GM12878 (cell line): Measurements from ENCODE around the gene BACE1-AS. TPM values are rescaled to one million over a fixed set of nuclear protein-coding genes. Genes with fewer than 3 reads are reported as not detected.

Experiments used
- CBX5 ChIP-seq: sonication (generic); IDR thresholded peaks from 2 replicates; pipeline ENCODE4 v1.6.1; 2016; ENCODE audit warnings: low read depth, moderate library complexity, mild to moderate bottlenecking, inconsistent platforms
- DPF2 ChIP-seq: fragments of 450-650 bp; IDR thresholded peaks from 2 replicates; pipeline ENCODE4 v1.6.1; 2017; ENCODE audit warnings: mild to moderate bottlenecking
- NFYB ChIP-seq: IDR thresholded peaks from 2 replicates; pipeline ENCODE4 v1.6.1; 2011; ENCODE audit warnings: low read depth, mild to moderate bottlenecking, low read length, improper control_type of control experiment, moderate library complexity; ENCODE audit not compliant: insufficient read depth
- NRF1 ChIP-seq: conservative IDR thresholded peaks from 2 replicates; pipeline ENCODE4 v1.6.1; 2011; ENCODE audit warnings: mild to moderate bottlenecking, low read depth, low read length, improper control_type of control experiment
- PAX5 ChIP-seq: IDR thresholded peaks from 2 replicates; pipeline ENCODE4 v1.6.1; 2011; ENCODE audit warnings: low read depth, low read length, borderline replicate concordance
- POLR2A ChIP-seq: IDR thresholded peaks from 2 replicates; pipeline ENCODE4 v1.6.1; 2011; ENCODE audit warnings: low read depth, mild to moderate bottlenecking, low read length
- SREBF1 ChIP-seq: IDR thresholded peaks from 2 replicates; pipeline ENCODE4 v1.6.1; 2012; ENCODE audit warnings: mild to moderate bottlenecking, low read length
- polyA plus RNA-seq, 11 experiments: library from polyadenylated mRNA; depleted of rRNA in 4 of 11; unstranded in 6 of 11; stranded (reverse) in 5 of 11; fragments of >200 nt; fragmentation: Nextera tagmentation in 4 of 11; fragmentation: Illumina TruSeq in 1 of 11; extraction: Ambion mirVana in 4 of 11; extraction: Trizol in 1 of 11; gene quantifications; 1 replicate in 1 of 11; 2 replicates in 10 of 11; pipeline versions ENCODE4 v1.2.1 to v1.2.3, GENCODE V29; 2011 to 2016; ENCODE audit warnings: inconsistent platforms in 2 of 11, missing spikeins in 2 of 11, low read depth in 1 of 11
- total RNA-seq, 4 experiments: library from RNA; depleted of rRNA in 3 of 4; stranded (reverse); fragments of >200 nt in 3 of 4; fragmentation: Illumina TruSeq in 1 of 4; extraction: Trizol in 1 of 4; gene quantifications; 2 replicates each; pipeline versions ENCODE4 v1.2.1 to v1.2.3, GENCODE V29; 2013 to 2021
- TF ChIP-seq, protein P1 (sequence below): fragments of 450-650 bp; IDR thresholded peaks from 2 replicates; pipeline ENCODE4 v1.6.1; 2018; ENCODE audit warnings: mild to moderate bottlenecking, low read depth, moderate library complexity; ENCODE audit not compliant: partially characterized antibody
- TF ChIP-seq, protein P2 (sequence below): fragments of 450-650 bp; formaldehyde crosslinking; IDR thresholded peaks from 2 replicates; pipeline ENCODE4 v1.4.0; 2022; ENCODE audit warnings: mild to moderate bottlenecking, moderate library complexity
- TF ChIP-seq, protein P3 (sequence below): fragments of 450-650 bp; formaldehyde crosslinking; IDR thresholded peaks from 2 replicates; pipeline ENCODE4 v1.5.0; 2022; ENCODE audit warnings: mild to moderate bottlenecking, missing genetic modification characterization

The BACE1-AS gene
- total and polyA plus RNA-seq, 10 of the 15 experiments (the other 5 are each of a cell fraction or from before 2014, with no cell fraction given): 2.0 to 6.7 (median 3.9) TPM

DNA sequence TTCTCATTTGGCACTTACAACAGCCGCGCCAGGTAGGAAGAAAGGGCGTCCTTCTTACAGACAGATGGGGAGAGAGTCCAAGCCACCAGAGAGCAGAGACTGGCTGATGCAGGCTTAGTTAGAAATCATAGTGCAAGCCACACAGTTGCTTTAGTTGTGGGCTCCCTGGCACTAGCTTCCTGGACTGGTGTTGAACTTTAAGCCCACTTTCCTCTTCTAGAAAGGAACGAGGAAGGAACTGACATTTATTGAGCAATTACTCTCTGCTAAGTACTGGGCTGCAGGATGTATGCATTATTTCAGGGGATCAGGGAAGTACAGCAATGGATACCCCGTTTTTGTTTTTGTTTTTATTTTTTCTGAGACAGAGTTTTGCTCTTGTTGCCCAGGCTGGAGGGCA, 21.9 kb downstream of the BACE1-AS start (continued):
- TF ChIP-seq, protein P1, sequence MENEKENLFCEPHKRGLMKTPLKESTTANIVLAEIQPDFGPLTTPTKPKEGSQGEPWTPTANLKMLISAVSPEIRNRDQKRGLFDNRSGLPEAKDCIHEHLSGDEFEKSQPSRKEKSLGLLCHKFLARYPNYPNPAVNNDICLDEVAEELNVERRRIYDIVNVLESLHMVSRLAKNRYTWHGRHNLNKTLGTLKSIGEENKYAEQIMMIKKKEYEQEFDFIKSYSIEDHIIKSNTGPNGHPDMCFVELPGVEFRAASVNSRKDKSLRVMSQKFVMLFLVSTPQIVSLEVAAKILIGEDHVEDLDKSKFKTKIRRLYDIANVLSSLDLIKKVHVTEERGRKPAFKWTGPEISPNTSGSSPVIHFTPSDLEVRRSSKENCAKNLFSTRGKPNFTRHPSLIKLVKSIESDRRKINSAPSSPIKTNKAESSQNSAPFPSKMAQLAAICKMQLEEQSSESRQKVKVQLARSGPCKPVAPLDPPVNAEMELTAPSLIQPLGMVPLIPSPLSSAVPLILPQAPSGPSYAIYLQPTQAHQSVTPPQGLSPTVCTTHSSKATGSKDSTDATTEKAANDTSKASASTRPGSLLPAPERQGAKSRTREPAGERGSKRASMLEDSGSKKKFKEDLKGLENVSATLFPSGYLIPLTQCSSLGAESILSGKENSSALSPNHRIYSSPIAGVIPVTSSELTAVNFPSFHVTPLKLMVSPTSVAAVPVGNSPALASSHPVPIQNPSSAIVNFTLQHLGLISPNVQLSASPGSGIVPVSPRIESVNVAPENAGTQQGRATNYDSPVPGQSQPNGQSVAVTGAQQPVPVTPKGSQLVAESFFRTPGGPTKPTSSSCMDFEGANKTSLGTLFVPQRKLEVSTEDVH: no peak
- TF ChIP-seq, protein P2, sequence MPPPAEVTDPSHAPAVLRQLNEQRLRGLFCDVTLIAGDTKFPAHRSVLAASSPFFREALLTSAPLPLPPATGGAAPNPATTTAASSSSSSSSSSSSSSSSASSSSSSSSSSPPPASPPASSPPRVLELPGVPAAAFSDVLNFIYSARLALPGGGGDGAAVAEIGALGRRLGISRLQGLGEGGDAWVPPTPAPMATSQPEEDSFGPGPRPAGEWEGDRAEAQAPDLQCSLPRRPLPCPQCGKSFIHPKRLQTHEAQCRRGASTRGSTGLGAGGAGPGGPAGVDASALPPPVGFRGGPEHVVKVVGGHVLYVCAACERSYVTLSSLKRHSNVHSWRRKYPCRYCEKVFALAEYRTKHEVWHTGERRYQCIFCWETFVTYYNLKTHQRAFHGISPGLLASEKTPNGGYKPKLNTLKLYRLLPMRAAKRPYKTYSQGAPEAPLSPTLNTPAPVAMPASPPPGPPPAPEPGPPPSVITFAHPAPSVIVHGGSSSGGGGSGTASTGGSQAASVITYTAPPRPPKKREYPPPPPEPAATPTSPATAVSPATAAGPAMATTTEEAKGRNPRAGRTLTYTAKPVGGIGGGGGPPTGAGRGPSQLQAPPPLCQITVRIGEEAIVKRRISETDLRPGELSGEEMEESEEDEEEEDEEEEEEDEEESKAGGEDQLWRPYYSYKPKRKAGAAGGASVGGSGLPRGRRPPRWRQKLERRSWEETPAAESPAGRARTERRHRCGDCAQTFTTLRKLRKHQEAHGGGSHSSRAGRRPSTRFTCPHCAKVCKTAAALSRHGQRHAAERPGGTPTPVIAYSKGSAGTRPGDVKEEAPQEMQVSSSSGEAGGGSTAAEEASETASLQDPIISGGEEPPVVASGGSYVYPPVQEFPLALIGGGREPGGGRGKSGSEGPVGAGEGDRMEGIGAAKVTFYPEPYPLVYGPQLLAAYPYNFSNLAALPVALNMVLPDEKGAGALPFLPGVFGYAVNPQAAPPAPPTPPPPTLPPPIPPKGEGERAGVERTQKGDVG (CRISPR knock-in tag): no peak
- TF ChIP-seq PAX5 (no peak), SREBF1 (no peak), NRF1 (no peak), POLR2A (no peak), DPF2 (no peak), NFYB (no peak), CBX5 (no peak)
- TF ChIP-seq, protein P3, sequence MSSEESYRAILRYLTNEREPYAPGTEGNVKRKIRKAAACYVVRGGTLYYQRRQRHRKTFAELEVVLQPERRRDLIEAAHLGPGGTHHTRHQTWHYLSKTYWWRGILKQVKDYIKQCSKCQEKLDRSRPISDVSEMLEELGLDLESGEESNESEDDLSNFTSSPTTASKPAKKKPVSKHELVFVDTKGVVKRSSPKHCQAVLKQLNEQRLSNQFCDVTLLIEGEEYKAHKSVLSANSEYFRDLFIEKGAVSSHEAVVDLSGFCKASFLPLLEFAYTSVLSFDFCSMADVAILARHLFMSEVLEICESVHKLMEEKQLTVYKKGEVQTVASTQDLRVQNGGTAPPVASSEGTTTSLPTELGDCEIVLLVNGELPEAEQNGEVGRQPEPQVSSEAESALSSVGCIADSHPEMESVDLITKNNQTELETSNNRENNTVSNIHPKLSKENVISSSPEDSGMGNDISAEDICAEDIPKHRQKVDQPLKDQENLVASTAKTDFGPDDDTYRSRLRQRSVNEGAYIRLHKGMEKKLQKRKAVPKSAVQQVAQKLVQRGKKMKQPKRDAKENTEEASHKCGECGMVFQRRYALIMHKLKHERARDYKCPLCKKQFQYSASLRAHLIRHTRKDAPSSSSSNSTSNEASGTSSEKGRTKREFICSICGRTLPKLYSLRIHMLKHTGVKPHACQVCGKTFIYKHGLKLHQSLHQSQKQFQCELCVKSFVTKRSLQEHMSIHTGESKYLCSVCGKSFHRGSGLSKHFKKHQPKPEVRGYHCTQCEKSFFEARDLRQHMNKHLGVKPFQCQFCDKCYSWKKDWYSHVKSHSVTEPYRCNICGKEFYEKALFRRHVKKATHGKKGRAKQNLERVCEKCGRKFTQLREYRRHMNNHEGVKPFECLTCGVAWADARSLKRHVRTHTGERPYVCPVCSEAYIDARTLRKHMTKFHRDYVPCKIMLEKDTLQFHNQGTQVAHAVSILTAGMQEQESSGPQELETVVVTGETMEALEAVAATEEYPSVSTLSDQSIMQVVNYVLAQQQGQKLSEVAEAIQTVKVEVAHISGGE (CRISPR knock-in tag): no peak
